Motor neuron (in vitro differentiated cells): Measurements from ENCODE around the gene ABCB4. TPM values are rescaled to one million over a fixed set of nuclear protein-coding genes. Genes with fewer than 3 reads are reported as not detected.

ENCODE experiments used
- ATAC-seq, 8 experiments: fragments of 200-7000 bp; cut with Tn5 transposase; replicated peaks in 6 of 8; 2 replicates each; pipeline ENCODE4 v1.8.0; 2021; ENCODE audit warnings: mild to moderate bottlenecking in 8 of 8, moderate library complexity in 8 of 8
- H3K27ac ChIP-seq, 2 donors: fragments of 250-450 bp; sonication (Bioruptor Pico); 2 replicates each; pipeline ENCODE4 v1.9.0; 2021; ENCODE audit warnings: antibody characterized with exemption in 2 of 2, mild to moderate bottlenecking in 2 of 2, moderate library complexity in 1 of 2
- H3K4me1 ChIP-seq, 2 donors: fragments of 250-450 bp; sonication (Bioruptor Pico); replicated peaks in 1 of 2; 2 replicates each; pipeline ENCODE4 v1.6.1; 2021; ENCODE audit warnings: antibody characterized with exemption in 2 of 2, mild to moderate bottlenecking in 2 of 2, moderate library complexity in 1 of 2
- H3K4me3 ChIP-seq, 5 donors: fragments of 250-450 bp; sonication (Bioruptor Pico); 2 replicates each; pipeline ENCODE4 v1.9.0; 2021; ENCODE audit warnings: antibody characterized with exemption in 5 of 5, mild to moderate bottlenecking in 5 of 5, moderate library complexity in 4 of 5
- WGBS, 10 experiments: fragments of 450-650 bp; shearing (Covaris generic); methylation state at CpG; one replicate each; pipeline ENCODE4 v1.0.0; 2022; 5-methylcytosine and 5-hydroxymethylcytosine counted together
- in situ Hi-C, 9 experiments: fragments of 400-800 bp; cut with MboI; loops; one replicate each; pipeline ENCODE4 v1.15.0; 2021; ENCODE audit warnings: low sequenced_read_pairs in 9 of 9, low pct_unique_long_range_greater_than_20kb in 2 of 9; ENCODE audit not compliant: unreplicated experiment in 9 of 9
- total RNA-seq, 8 experiments: library from RNA; unstranded; fragments of 300-600 nt; gene quantifications; 2 replicates each; pipeline versions ENCODE4 v1.2.3 to v1.2.4, GENCODE V29; 2022

ABCB4 gene
- total RNA-seq, 8 experiments from 2014 or later = 0.22 to 2.7 (median 1.2) TPM

- Histone ChIP-seq H3K4me1 (no peaks in the 10 kb centered on the region), H3K27ac (no peak overlapping the region), H3K4me3 (no peak overlapping the region)
- 73 to 100% (median 100%) methylated on average over 1 of the region's 1 CpG; no CpG with 5 or more reads in 3 of the 10 experiments for WGBS, 10 experiments
- in situ Hi-C loops = loop anchor here in 5 of 9 experiments (10.0 to 25.0 kb wide), 4 partner anchors 98 to 1526 kb away; no protein-coding TSS in a partner anchor
- ATAC-seq = no peak
These were observed 62.5 kb downstream of the ABCB4 start for GRCh38 chr7:87413029-87413428.

- in situ Hi-C loops = loop anchor here in 5 of 9 experiments (10.0 to 25.0 kb wide), 4 partner anchors 96 to 1524 kb away; no protein-coding TSS in a partner anchor
- no peaks in the 10 kb centered on the region for H3K4me1 ChIP-seq
- H3K27ac ChIP-seq = no peak overlapping the region
- WGBS, 10 experiments = 83 to 100% (median 100%) methylated on average over 1 of the region's 1 CpG; no CpG with 5 or more reads in 2 of the 10 experiments
- ATAC-seq = peak in 1 of 8 experiments; percentile 52
- no peak overlapping the region for H3K4me3 ChIP-seq
These were observed 64.3 kb downstream of the ABCB4 start for GRCh38 chr7:87411186-87411585.

GRCh38 chr7:87404674-87405073 is 70.8 kb downstream of the ABCB4 start:
- no peak overlapping the region for H3K4me3 ChIP-seq
- in situ Hi-C loops = loop anchor here in 3 of 9 experiments (25.0 kb wide), 3 partner anchors 92 to 1517 kb away; no protein-coding TSS in a partner anchor
- no peaks in the 10 kb centered on the region for H3K4me1 ChIP-seq
- no peak for ATAC-seq
- H3K27ac ChIP-seq = no peak overlapping the region

- H3K4me1 ChIP-seq = no peaks in the 10 kb centered on the region
- H3K4me3 ChIP-seq = no peak overlapping the region
- 80 to 100% (median 96%) methylated on average over 1 to 2 of the region's 2 CpGs; no CpG with 5 or more reads in 4 of the 10 experiments for WGBS, 10 experiments
- in situ Hi-C loops = no loop called here
- no peak overlapping the region for H3K27ac ChIP-seq
- ATAC-seq = peak in 2 of 8 experiments; percentile 38 to 61
These were observed 77.0 kb downstream of the ABCB4 start for GRCh38 chr7:87398446-87398845.

GRCh38 chr7:87395442-87396020 is 79.9 kb downstream of the ABCB4 start:
- no peak overlapping the region for H3K27ac ChIP-seq
- no peak for ATAC-seq
- no peaks in the 10 kb centered on the region for H3K4me1 ChIP-seq
- in situ Hi-C loops = no loop called here
- no peak overlapping the region for H3K4me3 ChIP-seq
- WGBS, 10 experiments = 40 to 100% (median 100%) methylated on average over 1 of the region's 1 CpG; no CpG with 5 or more reads in 6 of the 10 experiments

- no peak for ATAC-seq
- in situ Hi-C loops = no loop called here
- 73 to 100% (median 94%) methylated on average over 1 to 7 of the region's 8 CpGs for WGBS, 10 experiments
- Histone ChIP-seq H3K27ac (no peak overlapping the region), H3K4me3 (no peak overlapping the region), H3K4me1 (no peaks in the 10 kb centered on the region)
These were observed 84.3 kb downstream of the ABCB4 start for GRCh38 chr7:87391020-87391701.

- in situ Hi-C loops = no loop called here
These were observed 94.6 kb downstream of the ABCB4 start for GRCh38 chr7:87380905-87381304.

GRCh38 chr7:87375662-87376435 is 99.6 kb downstream of the ABCB4 start:
- H3K27ac ChIP-seq = no peak overlapping the region
- in situ Hi-C loops = no loop called here
- no peak for ATAC-seq
- WGBS, 10 experiments = 76 to 97% (median 85%) methylated on average over 2 to 5 of the region's 5 CpGs
- H3K4me3 ChIP-seq = no peak overlapping the region
- H3K4me1 ChIP-seq = no peaks in the 10 kb centered on the region

More at GRCh38 chr7:87380905-87381304, 94.6 kb downstream of the ABCB4 start:
- no peak for ATAC-seq
- 70 to 100% (median 87%) methylated on average over 1 to 4 of the region's 5 CpGs; no CpG with 5 or more reads in 1 of the 10 experiments for WGBS, 10 experiments
- Histone ChIP-seq H3K4me1 (no peaks in the 10 kb centered on the region), H3K4me3 (no peak overlapping the region), H3K27ac (no peak overlapping the region)

GRCh38 chr7:87370660-87371180 is 104.8 kb downstream of the ABCB4 start:
- in situ Hi-C loops = no loop called here
- Histone ChIP-seq H3K4me1 (no peaks in the 10 kb centered on the region), H3K27ac (no peak overlapping the region), H3K4me3 (no peak overlapping the region)
- 80 to 100% (median 100%) methylated on average over 1 of the region's 1 CpG; no CpG with 5 or more reads in 3 of the 10 experiments for WGBS, 10 experiments
- peak in 3 of 8 experiments; percentile 14 to 80 (median 58) for ATAC-seq

- in situ Hi-C loops = no loop called here
- Histone ChIP-seq H3K4me3 (no peak overlapping the region), H3K4me1 (no peaks in the 10 kb centered on the region), H3K27ac (no peak overlapping the region)
- WGBS, 10 experiments = 75 to 100% (median 91%) methylated on average over 2 to 4 of the region's 4 CpGs; no CpG with 5 or more reads in 2 of the 10 experiments
- no peak for ATAC-seq
These were observed 106.3 kb downstream of the ABCB4 start for GRCh38 chr7:87369216-87369615.

GRCh38 chr7:87364246-87364645 is 111.2 kb downstream of the ABCB4 start:
- ATAC-seq = no peak
- in situ Hi-C loops = no loop called here
- Histone ChIP-seq H3K4me1 (no peaks in the 10 kb centered on the region), H3K4me3 (no peak overlapping the region), H3K27ac (no peak overlapping the region)

- no peak overlapping the region for H3K4me3 ChIP-seq
- H3K4me1 ChIP-seq = no peaks in the 10 kb centered on the region
- no peak overlapping the region for H3K27ac ChIP-seq
- in situ Hi-C loops = no loop called here
- 78 to 100% (median 100%) methylated on average over 1 of the region's 1 CpG; no CpG with 5 or more reads in 3 of the 10 experiments for WGBS, 10 experiments
- no peak for ATAC-seq
These were observed 112.1 kb downstream of the ABCB4 start for GRCh38 chr7:87363342-87363741.

- no peak overlapping the region for H3K27ac ChIP-seq
- no peaks in the 10 kb centered on the region for H3K4me1 ChIP-seq
- no peak for ATAC-seq
- in situ Hi-C loops = no loop called here
- 88 to 100% (median 100%) methylated on average over 1 to 2 of the region's 2 CpGs; no CpG with 5 or more reads in 2 of the 10 experiments for WGBS, 10 experiments
- H3K4me3 ChIP-seq = no peak overlapping the region
These were observed 114.2 kb downstream of the ABCB4 start for GRCh38 chr7:87361320-87361719.
